MM.1S (cell line): ENCODE data around the gene PRR9.
A peak's percentile ranks its signal among the peaks of the same experiment; 100 is the strongest.
"Not testable (repeated sequence)": the region's sequence is repeated elsewhere in the genome, so short reads cannot be mapped to it uniquely, and the experiment has no call there.

Experiments used
- EZH2 ChIP-seq: fragments of 300-600 bp; sonication (generic); optimal IDR thresholded peaks from 2 replicates; pipeline ENCODE3; 2017; ENCODE audit warnings: low read depth, mild to moderate bottlenecking, antibody characterized with exemption, low read length, mixed read lengths
- EZH2phosphoT487 ChIP-seq: fragments of 300-600 bp; sonication (generic); IDR thresholded peaks from 2 replicates; pipeline ENCODE4 v1.6.1; 2018; ENCODE audit warnings: antibody characterized with exemption, low read length
- TF ChIP-seq, protein P1 (sequence below): fragments of 300-600 bp; sonication (generic); IDR thresholded peaks from 2 replicates; pipeline ENCODE4 v1.5.1; 2016; ENCODE audit warnings: antibody characterized with exemption, low read length, mixed read lengths

DNA sequence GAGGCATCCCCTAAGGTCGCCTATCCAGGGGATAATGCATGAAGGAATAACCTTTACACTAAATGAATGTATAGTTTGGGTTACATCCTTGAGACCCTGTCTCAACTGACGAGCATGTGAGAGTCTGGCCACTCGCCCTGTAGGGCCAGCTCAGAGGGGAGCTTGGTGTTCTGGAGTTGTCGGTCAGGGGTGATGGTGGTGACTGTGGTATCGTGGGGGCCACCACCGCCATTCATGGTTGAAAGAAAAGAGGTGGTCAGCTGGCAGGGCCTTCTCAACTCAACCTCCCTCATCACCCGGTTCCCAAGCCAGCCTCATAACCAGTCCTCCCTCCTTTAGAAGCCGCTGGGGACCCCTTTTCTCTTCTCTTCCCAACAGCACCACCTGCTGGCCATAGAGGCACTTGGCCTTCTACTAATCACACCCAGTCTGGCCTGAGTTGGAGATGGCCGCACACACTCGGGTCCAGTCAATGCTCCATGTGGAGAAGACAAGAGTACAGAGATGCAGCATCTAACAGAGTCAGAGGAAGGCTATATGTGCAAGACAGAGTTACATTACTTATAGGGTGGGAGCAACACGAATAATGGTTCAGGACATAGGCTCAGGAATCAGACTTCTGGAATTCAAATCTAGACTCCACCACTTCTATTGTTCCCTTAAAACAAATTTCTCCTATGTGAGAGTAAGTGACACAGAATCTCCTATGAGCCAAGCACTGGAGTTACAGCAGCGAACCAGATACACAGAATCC lies 11.9 kb downstream of the PRR9 start:
- TF ChIP-seq, protein P1, sequence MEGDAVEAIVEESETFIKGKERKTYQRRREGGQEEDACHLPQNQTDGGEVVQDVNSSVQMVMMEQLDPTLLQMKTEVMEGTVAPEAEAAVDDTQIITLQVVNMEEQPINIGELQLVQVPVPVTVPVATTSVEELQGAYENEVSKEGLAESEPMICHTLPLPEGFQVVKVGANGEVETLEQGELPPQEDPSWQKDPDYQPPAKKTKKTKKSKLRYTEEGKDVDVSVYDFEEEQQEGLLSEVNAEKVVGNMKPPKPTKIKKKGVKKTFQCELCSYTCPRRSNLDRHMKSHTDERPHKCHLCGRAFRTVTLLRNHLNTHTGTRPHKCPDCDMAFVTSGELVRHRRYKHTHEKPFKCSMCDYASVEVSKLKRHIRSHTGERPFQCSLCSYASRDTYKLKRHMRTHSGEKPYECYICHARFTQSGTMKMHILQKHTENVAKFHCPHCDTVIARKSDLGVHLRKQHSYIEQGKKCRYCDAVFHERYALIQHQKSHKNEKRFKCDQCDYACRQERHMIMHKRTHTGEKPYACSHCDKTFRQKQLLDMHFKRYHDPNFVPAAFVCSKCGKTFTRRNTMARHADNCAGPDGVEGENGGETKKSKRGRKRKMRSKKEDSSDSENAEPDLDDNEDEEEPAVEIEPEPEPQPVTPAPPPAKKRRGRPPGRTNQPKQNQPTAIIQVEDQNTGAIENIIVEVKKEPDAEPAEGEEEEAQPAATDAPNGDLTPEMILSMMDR, result peak; percentile 63
- TF ChIP-seq EZH2, EZH2phosphoT487: not testable (repeated sequence)
